Measurements from ENCODE around the gene BRPF1. TPM values are rescaled to one million over a fixed set of nuclear protein-coding genes. Genes with fewer than 3 reads are reported as not detected.

Gene BRPF1
- total RNA-seq, 4 donors from 2014 or later = 9.4 to 18.7 (median 14.9) TPM

DNA sequence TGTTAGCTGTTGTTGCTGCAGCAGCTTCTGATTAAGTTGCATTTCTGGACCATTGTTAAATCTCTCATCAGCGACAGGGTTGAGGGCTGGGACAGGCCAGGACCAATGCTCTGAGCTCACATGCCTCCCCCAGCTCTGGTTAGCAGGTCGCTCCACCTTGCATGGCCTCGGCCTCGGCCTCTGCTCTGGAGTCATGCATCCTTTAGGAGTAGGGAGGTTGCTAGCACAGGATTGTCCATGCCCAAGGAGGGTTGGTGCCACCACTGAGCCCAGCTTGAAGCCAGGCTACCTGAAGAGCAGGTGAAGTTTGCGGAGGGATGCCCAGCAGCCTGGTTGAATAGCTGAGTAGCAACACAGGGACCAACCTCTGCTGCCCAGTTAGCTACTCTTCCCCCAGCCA lies 39.1 kb upstream of the BRPF1 start:
- no peaks in the 10 kb centered on the region for H3K4me1 ChIP-seq
- H3K27me3 ChIP-seq = no peaks in the 10 kb centered on the region
- H3K9me3 ChIP-seq = no peaks in the 10 kb centered on the region
- in situ Hi-C loops (cut with MboI; ENCODE audit: low pct_ligation_motif_present in 1 of 4, low pct_unique_long_range_greater_than_20kb in 1 of 4, low sequenced_read_pairs in 3 of 4) = no loop called here
- intact Hi-C loops (cut with DNase I; ENCODE audit: low total_unique reads) = no loop called here
- DNase-seq = no peak
- H3K4me3 ChIP-seq = no peak overlapping the region
- TF ChIP-seq, protein P1, sequence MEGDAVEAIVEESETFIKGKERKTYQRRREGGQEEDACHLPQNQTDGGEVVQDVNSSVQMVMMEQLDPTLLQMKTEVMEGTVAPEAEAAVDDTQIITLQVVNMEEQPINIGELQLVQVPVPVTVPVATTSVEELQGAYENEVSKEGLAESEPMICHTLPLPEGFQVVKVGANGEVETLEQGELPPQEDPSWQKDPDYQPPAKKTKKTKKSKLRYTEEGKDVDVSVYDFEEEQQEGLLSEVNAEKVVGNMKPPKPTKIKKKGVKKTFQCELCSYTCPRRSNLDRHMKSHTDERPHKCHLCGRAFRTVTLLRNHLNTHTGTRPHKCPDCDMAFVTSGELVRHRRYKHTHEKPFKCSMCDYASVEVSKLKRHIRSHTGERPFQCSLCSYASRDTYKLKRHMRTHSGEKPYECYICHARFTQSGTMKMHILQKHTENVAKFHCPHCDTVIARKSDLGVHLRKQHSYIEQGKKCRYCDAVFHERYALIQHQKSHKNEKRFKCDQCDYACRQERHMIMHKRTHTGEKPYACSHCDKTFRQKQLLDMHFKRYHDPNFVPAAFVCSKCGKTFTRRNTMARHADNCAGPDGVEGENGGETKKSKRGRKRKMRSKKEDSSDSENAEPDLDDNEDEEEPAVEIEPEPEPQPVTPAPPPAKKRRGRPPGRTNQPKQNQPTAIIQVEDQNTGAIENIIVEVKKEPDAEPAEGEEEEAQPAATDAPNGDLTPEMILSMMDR (IDR thresholded peaks at IDR 0.05) = no peak
- TF ChIP-seq POLR2AphosphoS5 (IDR thresholded peaks at IDR 0.05) = no peak
- no peak for TF ChIP-seq EP300 (IDR thresholded peaks at IDR 0.05; ENCODE audit: low read depth)
- TF ChIP-seq POLR2A (IDR thresholded peaks at IDR 0.05) = no peak
- peaks cover 0 to 51% (median 23%) of the 10 kb centered on the region in 4 donors for H3K36me3 ChIP-seq
- H3K27ac ChIP-seq = no peak overlapping the region
- WGBS, 2 donors (ENCODE audit: low coverage in 1 of 2) = 100% methylated on average over 5 of the region's 5 CpGs; no CpG with 5 or more reads in 1 of the 2 donors

DNA sequence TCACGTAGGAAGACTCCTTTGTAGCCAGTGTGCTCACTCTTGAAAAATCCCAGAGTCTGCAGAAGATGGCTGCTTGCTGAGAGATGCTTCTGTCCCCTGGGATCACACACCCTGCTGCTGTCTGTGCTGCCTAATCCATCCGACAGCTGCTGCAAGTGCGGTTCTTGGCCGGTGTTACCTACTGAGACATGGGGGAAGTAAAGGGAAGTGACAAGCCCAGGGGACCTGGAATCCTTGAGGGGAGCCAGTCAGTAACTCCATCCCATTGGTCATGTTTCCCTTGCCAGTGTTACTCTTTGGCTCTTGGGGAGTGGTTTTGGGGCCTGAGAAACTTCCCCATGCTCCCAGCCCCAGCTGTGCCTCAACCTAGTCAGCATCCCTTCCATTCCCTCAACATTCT lies 36.2 kb upstream of the BRPF1 start:
- Histone ChIP-seq H3K9me3 (no peaks in the 10 kb centered on the region), H3K4me1 (no peaks in the 10 kb centered on the region), H3K27ac (no peak overlapping the region), H3K27me3 (no peaks in the 10 kb centered on the region), H3K36me3 (peaks cover 0 to 37% (median 10%) of the 10 kb centered on the region in 4 donors), H3K4me3 (no peak overlapping the region)
- TF ChIP-seq POLR2AphosphoS5 (IDR thresholded peaks at IDR 0.05) (no peak), EP300 (IDR thresholded peaks at IDR 0.05; ENCODE audit: low read depth) (no peak), POLR2A (IDR thresholded peaks at IDR 0.05) (no peak)
- TF ChIP-seq, protein P1 (IDR thresholded peaks at IDR 0.05) = no peak
- in situ Hi-C loops (cut with MboI; ENCODE audit: low pct_ligation_motif_present in 1 of 4, low pct_unique_long_range_greater_than_20kb in 1 of 4, low sequenced_read_pairs in 3 of 4) = no loop called here
- intact Hi-C loops (cut with DNase I; ENCODE audit: low total_unique reads) = no loop called here
- DNase-seq = no peak
- 93% methylated on average over 4 of the region's 4 CpGs; no CpG with 5 or more reads in 1 of the 2 donors for WGBS, 2 donors (ENCODE audit: low coverage in 1 of 2)

DNA sequence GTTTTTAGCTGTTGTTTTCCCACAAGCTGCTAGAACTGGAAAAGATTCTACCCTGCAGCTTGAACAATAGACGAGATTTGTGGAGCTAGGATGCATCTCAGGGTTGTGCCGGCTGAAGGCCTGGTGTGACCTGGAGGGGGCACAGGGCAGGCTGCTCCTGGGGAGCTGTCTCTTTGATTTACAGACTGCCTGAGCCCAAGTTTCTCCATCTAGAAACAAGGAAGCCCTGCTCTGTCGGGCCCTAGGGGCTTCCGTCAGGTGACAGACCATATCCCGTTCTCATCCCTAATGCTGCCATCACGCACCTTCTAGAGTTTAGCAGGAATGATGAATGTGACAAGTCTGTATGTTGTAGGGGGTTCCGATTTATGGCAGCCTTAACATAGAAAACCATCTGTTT lies 35.8 kb upstream of the BRPF1 start:
- DNase-seq = no peak
- H3K4me1 ChIP-seq = no peaks in the 10 kb centered on the region
- H3K27ac ChIP-seq = no peak overlapping the region
- 93 to 100% methylated on average over 1 to 7 of the region's 7 CpGs for WGBS, 2 donors (ENCODE audit: low coverage in 1 of 2)
- H3K27me3 ChIP-seq = no peaks in the 10 kb centered on the region
- H3K36me3 ChIP-seq = peaks cover 0 to 34% (median 8%) of the 10 kb centered on the region in 4 donors
- H3K4me3 ChIP-seq = no peak overlapping the region
- intact Hi-C loops (cut with DNase I; ENCODE audit: low total_unique reads) = no loop called here
- in situ Hi-C loops (cut with MboI; ENCODE audit: low pct_ligation_motif_present in 1 of 4, low pct_unique_long_range_greater_than_20kb in 1 of 4, low sequenced_read_pairs in 3 of 4) = no loop called here
- no peaks in the 10 kb centered on the region for H3K9me3 ChIP-seq
- no peak for TF ChIP-seq POLR2A (IDR thresholded peaks at IDR 0.05)
- no peak for TF ChIP-seq POLR2AphosphoS5 (IDR thresholded peaks at IDR 0.05)
- no peak for TF ChIP-seq EP300 (IDR thresholded peaks at IDR 0.05; ENCODE audit: low read depth)
- TF ChIP-seq, protein P1 (IDR thresholded peaks at IDR 0.05) = no peak

DNA sequence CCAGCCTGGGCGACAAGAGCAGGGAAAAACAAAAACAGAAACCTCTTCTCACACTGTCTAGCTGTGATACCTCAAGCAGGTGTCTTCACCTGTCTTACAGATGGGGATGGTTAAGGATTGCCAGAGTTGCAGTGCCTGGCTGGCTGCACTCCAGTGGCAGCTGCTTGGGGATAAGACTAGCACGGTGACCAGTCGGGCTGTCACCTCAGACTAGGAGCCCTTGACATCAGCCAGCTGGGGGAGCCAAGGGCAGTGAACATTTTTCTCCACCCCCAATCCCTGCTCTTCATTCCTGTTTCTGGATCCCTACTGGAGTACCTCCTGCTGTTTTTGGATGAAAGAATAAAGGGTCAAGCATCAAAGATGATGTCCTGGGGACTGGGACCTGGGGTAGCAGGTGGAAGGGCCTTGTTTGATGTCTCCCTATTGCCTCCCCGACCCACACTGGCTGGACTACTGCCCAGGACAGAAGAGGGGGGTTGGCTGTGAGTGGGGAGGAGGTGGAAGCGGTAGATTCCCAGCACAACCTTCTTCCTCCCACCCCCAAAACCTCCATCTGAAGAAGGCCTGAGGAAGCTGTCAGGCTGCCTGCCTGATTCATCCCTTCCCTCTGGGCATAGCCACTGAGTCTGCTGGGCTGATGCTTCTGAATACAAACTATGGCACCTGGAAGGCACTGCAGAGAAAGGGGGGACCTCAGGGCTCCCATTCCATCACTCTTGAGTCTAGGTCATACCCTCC lies 34.9 kb upstream of the BRPF1 start:
- WGBS, 2 donors (ENCODE audit: low coverage in 1 of 2) = 75 to 100% methylated on average over 1 to 5 of the region's 5 CpGs
- no peaks in the 10 kb centered on the region for H3K9me3 ChIP-seq
- H3K4me3 ChIP-seq = no peak overlapping the region
- DNase-seq = no peak
- peaks cover 0 to 30% (median 8%) of the 10 kb centered on the region in 4 donors for H3K36me3 ChIP-seq
- in situ Hi-C loops (cut with MboI; ENCODE audit: low pct_ligation_motif_present in 1 of 4, low pct_unique_long_range_greater_than_20kb in 1 of 4, low sequenced_read_pairs in 3 of 4) (no loop called here), intact Hi-C loops (cut with DNase I; ENCODE audit: low total_unique reads) (no loop called here)
- H3K4me1 ChIP-seq = no peaks in the 10 kb centered on the region
- no peaks in the 10 kb centered on the region for H3K27me3 ChIP-seq
- TF ChIP-seq EP300 (IDR thresholded peaks at IDR 0.05; ENCODE audit: low read depth) = no peak
- TF ChIP-seq POLR2AphosphoS5 (IDR thresholded peaks at IDR 0.05) = no peak
- no peak overlapping the region for H3K27ac ChIP-seq

All from transverse colon (tissue), 4 donors.